Panc1 (cell line): ENCODE data around the gene AHNAK. TPM values are rescaled to one million over a fixed set of nuclear protein-coding genes. Genes with fewer than 3 reads are reported as not detected.
A peak's percentile ranks its signal among the peaks of the same experiment; 100 is the strongest.

Experiments used
- ATAC-seq: fragments of 200-7000 bp; cut with Tn5 transposase; 2 replicates; pipeline ENCODE4 v1.9.1; 2020; ENCODE audit warnings: mild to moderate bottlenecking, moderate library complexity
- BruUV-seq: library from RNA; stranded (reverse); fragments of 400-500 nt; replicated peaks from 2 replicates; lab custom pipeline; 2021; lab: Mats Ljungman, UMichigan
- CTCF ChIA-PET: fragments of 300-600 bp; sonication (Branson Sonifier 250); formaldehyde crosslinking; loops from one replicate; lab custom pipeline; 2022; ENCODE audit warnings: antibody characterized with exemption; lab: Charles Lee
- POLR2A ChIA-PET: fragments of 300-600 bp; sonication (Branson Sonifier 250); formaldehyde crosslinking; loops from one replicate; lab custom pipeline; 2022; ENCODE audit warnings: antibody characterized with exemption; lab: Charles Lee
- DNase-seq: peaks from one replicate; pipeline ENCODE4 v3.0.0-alpha.2; 2010; ENCODE audit warnings: low read depth, low spot score
- H3K27ac ChIP-seq: 2 replicates; pipeline ENCODE4 v1.5.1; 2011; ENCODE audit warnings: mild to moderate bottlenecking, low read length, inconsistent platforms
- H3K27me3 ChIP-seq: fragments of 200-500 bp; sonication (Bioruptor generic); 2 replicates; pipeline ENCODE4 v1.6.0; 2014; ENCODE audit warnings: low read length, inconsistent platforms; ENCODE audit not compliant: control insufficient read depth, insufficient read depth
- H3K36me3 ChIP-seq: fragments of 200-500 bp; sonication (Bioruptor generic); 2 replicates; pipeline ENCODE4 v1.5.1; 2014; ENCODE audit warnings: inconsistent platforms, mild to moderate bottlenecking, low read length, moderate library complexity; ENCODE audit not compliant: control insufficient read depth, insufficient read depth
- H3K4me1 ChIP-seq: 2 replicates; pipeline ENCODE4 v1.5.1; 2011; ENCODE audit warnings: inconsistent platforms, mild to moderate bottlenecking, low read length, moderate library complexity; ENCODE audit not compliant: control insufficient read depth, insufficient read depth
- H3K4me3 ChIP-seq, 2 experiments: 2 replicates each; pipeline ENCODE4 v1.5.1; 2011 to 2012; ENCODE audit warnings: low read depth in 2 of 2, low read length in 2 of 2, mild to moderate bottlenecking in 2 of 2, inconsistent platforms in 1 of 2, moderate library complexity in 1 of 2
- H3K9me3 ChIP-seq: fragments of 200-500 bp; sonication (Bioruptor generic); 2 replicates; pipeline ENCODE4 v1.5.1; 2014; ENCODE audit warnings: low read depth, mild to moderate bottlenecking, inconsistent platforms, low read length, moderate library complexity; ENCODE audit not compliant: control insufficient read depth, insufficient read depth
- CTCF ChIP-seq: fragments of 450-650 bp; IDR thresholded peaks from 2 replicates; pipeline ENCODE4 v1.5.1; 2017; ENCODE audit warnings: mild to moderate bottlenecking
- POLR2AphosphoS5 ChIP-seq: IDR thresholded peaks from 2 replicates; pipeline ENCODE4 v1.6.1; 2012; ENCODE audit warnings: mild to moderate bottlenecking, low read depth, low read length, moderate library complexity
- SIN3A ChIP-seq: IDR thresholded peaks from 2 replicates; pipeline ENCODE4 v1.6.1; 2012; ENCODE audit warnings: low read depth, mild to moderate bottlenecking, low read length, moderate library complexity, borderline replicate concordance; ENCODE audit not compliant: insufficient read depth
- TCF7L2 ChIP-seq: IDR thresholded peaks from 2 replicates; pipeline ENCODE4 v1.6.1; 2011; ENCODE audit warnings: mild to moderate bottlenecking, low read depth, low read length, inconsistent platforms
- in situ Hi-C: cut with HindIII; loops from 2 replicates; pipeline ENCODE4 v1.10.0; 2016; ENCODE audit warnings: low sequenced_read_pairs, low pct_unique_long_range_greater_than_20kb
- intact Hi-C: fragments of 100-400 bp; cut with micrococcal nuclease; formaldehyde crosslinking; loops from one replicate; pipeline ENCODE4 v1.10.0; 2022; ENCODE audit not compliant: unreplicated experiment
- total RNA-seq: library from RNA; stranded (reverse); gene quantifications from one replicate; pipeline ENCODE4 v1.2.1, GENCODE V29; 2021; ENCODE audit not compliant: unreplicated experiment
- TF ChIP-seq, protein P1 (sequence below), 2 experiments: IDR thresholded peaks; 2 replicates each; pipeline ENCODE4 v1.6.1; 2011 to 2012; ENCODE audit warnings: low read depth in 2 of 2, control low read depth in 1 of 2, low read length in 1 of 2, mild to moderate bottlenecking in 1 of 2, moderate library complexity in 1 of 2; ENCODE audit not compliant: insufficient read depth in 1 of 2

Gene AHNAK
- total RNA-seq, 1 experiment from 2014 or later = 844 TPM

- in situ Hi-C loops = no loop called here
- H3K36me3 ChIP-seq = peaks cover 5% of the 10 kb centered on the region; the same call in 1 of the 2 replicates
- intact Hi-C loops = no loop called here
- H3K4me3 ChIP-seq = peak overlapping the region in 1 of 2 experiments; percentile 47; a peak in 1 of 4 replicates
- BruUV-seq = no TSS peak
- no peaks in the 10 kb centered on the region for H3K9me3 ChIP-seq
- DNase-seq (no peak), ATAC-seq (no peak)
- ChIA-PET POLR2A (interaction anchor here (1.0 kb wide), 1 partner anchor 114 kb away, joined by 3 read pairs; no protein-coding TSS in a partner anchor), CTCF (interaction anchor here (0.7 to 1.6 kb wide), 2 partner anchors 11 to 130 kb away, joined by 6 read pairs; no protein-coding TSS in a partner anchor)
- TF ChIP-seq CTCF = no peak
- TF ChIP-seq, protein P1, sequence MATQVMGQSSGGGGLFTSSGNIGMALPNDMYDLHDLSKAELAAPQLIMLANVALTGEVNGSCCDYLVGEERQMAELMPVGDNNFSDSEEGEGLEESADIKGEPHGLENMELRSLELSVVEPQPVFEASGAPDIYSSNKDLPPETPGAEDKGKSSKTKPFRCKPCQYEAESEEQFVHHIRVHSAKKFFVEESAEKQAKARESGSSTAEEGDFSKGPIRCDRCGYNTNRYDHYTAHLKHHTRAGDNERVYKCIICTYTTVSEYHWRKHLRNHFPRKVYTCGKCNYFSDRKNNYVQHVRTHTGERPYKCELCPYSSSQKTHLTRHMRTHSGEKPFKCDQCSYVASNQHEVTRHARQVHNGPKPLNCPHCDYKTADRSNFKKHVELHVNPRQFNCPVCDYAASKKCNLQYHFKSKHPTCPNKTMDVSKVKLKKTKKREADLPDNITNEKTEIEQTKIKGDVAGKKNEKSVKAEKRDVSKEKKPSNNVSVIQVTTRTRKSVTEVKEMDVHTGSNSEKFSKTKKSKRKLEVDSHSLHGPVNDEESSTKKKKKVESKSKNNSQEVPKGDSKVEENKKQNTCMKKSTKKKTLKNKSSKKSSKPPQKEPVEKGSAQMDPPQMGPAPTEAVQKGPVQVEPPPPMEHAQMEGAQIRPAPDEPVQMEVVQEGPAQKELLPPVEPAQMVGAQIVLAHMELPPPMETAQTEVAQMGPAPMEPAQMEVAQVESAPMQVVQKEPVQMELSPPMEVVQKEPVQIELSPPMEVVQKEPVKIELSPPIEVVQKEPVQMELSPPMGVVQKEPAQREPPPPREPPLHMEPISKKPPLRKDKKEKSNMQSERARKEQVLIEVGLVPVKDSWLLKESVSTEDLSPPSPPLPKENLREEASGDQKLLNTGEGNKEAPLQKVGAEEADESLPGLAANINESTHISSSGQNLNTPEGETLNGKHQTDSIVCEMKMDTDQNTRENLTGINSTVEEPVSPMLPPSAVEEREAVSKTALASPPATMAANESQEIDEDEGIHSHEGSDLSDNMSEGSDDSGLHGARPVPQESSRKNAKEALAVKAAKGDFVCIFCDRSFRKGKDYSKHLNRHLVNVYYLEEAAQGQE (IDR thresholded peaks at IDR 0.05; ENCODE audit: insufficient read depth in 1 of 2, low read depth in 2 of 2, low read length in 1 of 2) = no peak
- no peak for TF ChIP-seq SIN3A
- TF ChIP-seq POLR2AphosphoS5 = no peak
- no peak for TF ChIP-seq TCF7L2
- H3K4me1 ChIP-seq = peaks cover 91% of the 10 kb centered on the region
- H3K27ac ChIP-seq = peak overlapping the region; percentile 94
- no peaks in the 10 kb centered on the region for H3K27me3 ChIP-seq
Measured at GRCh38 chr11:62554387-62555167, 8.0 kb upstream of the AHNAK start.

DNA sequence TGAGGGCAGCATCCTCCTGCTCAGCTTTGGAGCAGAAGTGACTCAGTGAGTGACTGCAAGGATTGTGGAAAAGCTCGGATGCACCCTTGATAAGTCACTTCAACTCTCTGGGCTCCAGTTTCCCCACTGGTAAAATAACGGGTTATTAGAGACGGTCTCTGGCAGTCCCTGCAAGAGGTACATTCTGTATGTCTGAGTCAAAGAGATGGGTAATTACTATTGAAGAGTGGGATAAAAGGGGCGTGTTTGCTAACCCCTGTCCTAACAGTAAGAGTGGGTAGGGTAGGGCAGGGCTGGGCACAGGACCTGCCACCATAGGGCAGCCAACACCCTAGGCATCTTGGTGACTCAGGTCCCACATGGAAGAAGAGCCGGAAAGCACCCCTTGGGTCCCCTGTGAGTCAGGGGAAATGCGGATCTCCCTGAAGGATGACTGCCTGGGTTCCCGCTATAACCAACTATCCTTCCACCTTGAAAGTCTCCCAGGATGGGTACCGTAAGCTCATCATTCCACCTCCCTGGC, 7.3 kb upstream of the AHNAK start:
- Histone ChIP-seq H3K27me3 (no peaks in the 10 kb centered on the region), H3K4me3 (peak overlapping the region in 1 of 2 experiments; percentile 47; a peak in 2 of 4 replicates), H3K9me3 (no peaks in the 10 kb centered on the region), H3K27ac (peak overlapping the region; percentile 94), H3K36me3 (peaks cover under 1% of the 10 kb centered on the region; the same call in 1 of the 2 replicates), H3K4me1 (peaks cover 88% of the 10 kb centered on the region)
- BruUV-seq = no TSS peak
- CTCF ChIA-PET = interaction anchor here (0.7 kb wide), 1 partner anchor 130 kb away, joined by 6 read pairs; no protein-coding TSS in a partner anchor
- DNase-seq (peak; percentile 85), ATAC-seq (peak; percentile 22)
- POLR2A ChIA-PET = interaction anchor here (0.6 to 1.0 kb wide), 2 partner anchors 70 to 114 kb away, joined by 3 to 5 read pairs; no protein-coding TSS in a partner anchor
- TF ChIP-seq POLR2AphosphoS5 (no peak), SIN3A (no peak), TCF7L2 (no peak), CTCF (no peak)
- TF ChIP-seq, protein P1 (IDR thresholded peaks at IDR 0.05; ENCODE audit: insufficient read depth in 1 of 2, low read depth in 2 of 2, low read length in 1 of 2) = no peak
- in situ Hi-C loops (no loop called here), intact Hi-C loops (no loop called here)
